ELR (cell line): ENCODE results near the gene CFAP99.
A peak's percentile ranks its signal among the peaks of the same experiment; 100 is the strongest.

Experiments used
- DNase-seq: peaks from one replicate; pipeline ENCODE4 v3.0.0-alpha.2; 2015; ENCODE audit warnings: low read depth

Gene CFAP99

GRCh38 chr4:2429945-2430757 lies 11.4 kb downstream of the CFAP99 start:
- peak; percentile 23 for DNase-seq

- no peak for DNase-seq
These were observed 13.2 kb downstream of the CFAP99 start for GRCh38 chr4:2432004-2432403.

GRCh38 chr4:2432991-2433530 lies 14.3 kb downstream of the CFAP99 start:
- DNase-seq, result peak; percentile 79

- DNase-seq, result no peak
These were observed 15.0 kb downstream of the CFAP99 start for GRCh38 chr4:2433609-2434350.

GRCh38 chr4:2434420-2434819 lies 15.7 kb downstream of the CFAP99 start:
- DNase-seq, result no peak

GRCh38 chr4:2436301-2436700 lies 17.5 kb downstream of the CFAP99 start:
- DNase-seq, result peak; percentile 12

GRCh38 chr4:2436761-2437474 lies 18.2 kb downstream of the CFAP99 start:
- DNase-seq, result no peak

- DNase-seq, result no peak
These were observed 18.9 kb downstream of the CFAP99 start for GRCh38 chr4:2437475-2438215.

- DNase-seq, result no peak
These were observed 20.3 kb downstream of the CFAP99 start for GRCh38 chr4:2438822-2439718.

GRCh38 chr4:2441393-2442174 lies 22.8 kb downstream of the CFAP99 start:
- DNase-seq, result peak; percentile 77

- DNase-seq, result no peak
These were observed 23.6 kb downstream of the CFAP99 start for GRCh38 chr4:2442175-2442993.

- no peak for DNase-seq
These were observed 24.4 kb downstream of the CFAP99 start for GRCh38 chr4:2443061-2443730.

GRCh38 chr4:2443956-2444740 lies 25.4 kb downstream of the CFAP99 start:
- DNase-seq, result no peak

- DNase-seq, result no peak
These were observed 26.4 kb downstream of the CFAP99 start for GRCh38 chr4:2445130-2445529.

GRCh38 chr4:2445571-2445970 lies 26.8 kb downstream of the CFAP99 start:
- no peak for DNase-seq

- DNase-seq, result no peak
These were observed 28.2 kb downstream of the CFAP99 start for GRCh38 chr4:2446656-2447564.

GRCh38 chr4:2448589-2448988 lies 29.8 kb downstream of the CFAP99 start:
- no peak for DNase-seq
